PC-3 (cell line): Measurements from ENCODE around the gene SVOPL. TPM values are rescaled to one million over a fixed set of nuclear protein-coding genes. Genes with fewer than 3 reads are reported as not detected.
A peak's percentile ranks its signal among the peaks of the same experiment; 100 is the strongest.

Experiments used
- ATAC-seq: fragments of 200-7000 bp; cut with Tn5 transposase; 2 replicates; pipeline ENCODE4 v1.9.1; 2020; ENCODE audit warnings: mild to moderate bottlenecking, moderate library complexity
- BruUV-seq: library from RNA; stranded (reverse); fragments of 400-500 nt; replicated peaks from 2 replicates; lab custom pipeline; 2021; lab: Mats Ljungman, UMichigan
- CTCF ChIA-PET: fragments of 300-600 bp; sonication (Branson Sonifier 250); formaldehyde crosslinking; loops from one replicate; lab custom pipeline; 2022; ENCODE audit warnings: antibody characterized with exemption; lab: Charles Lee
- POLR2A ChIA-PET: fragments of 300-600 bp; sonication (Branson Sonifier 250); formaldehyde crosslinking; loops from one replicate; lab custom pipeline; 2022; ENCODE audit warnings: antibody characterized with exemption; ENCODE audit not compliant: unreplicated experiment; lab: Charles Lee
- DNase-seq: peaks from one replicate; pipeline ENCODE4 v3.0.0-alpha.2; 2015
- H2AFZ ChIP-seq: fragments of 300-600 bp; sonication (generic); 2 replicates; pipeline ENCODE4 v1.6.0; 2016; ENCODE audit warnings: antibody characterized with exemption, low read length
- H3F3A ChIP-seq: fragments of 300-600 bp; sonication (generic); one replicate; pipeline ENCODE4 v1.6.0; 2017; ENCODE audit warnings: antibody characterized with exemption, low read length, control low read depth, mild to moderate bottlenecking; ENCODE audit not compliant: unreplicated experiment
- H3K27ac ChIP-seq: fragments of 300-600 bp; sonication (generic); 2 replicates; pipeline ENCODE4 v1.5.1; 2016; ENCODE audit warnings: mild to moderate bottlenecking, low read length
- H3K27me3 ChIP-seq: fragments of 300-600 bp; sonication (generic); 2 replicates; pipeline ENCODE4 v1.6.1; 2016; ENCODE audit warnings: low read length, mixed read lengths
- H3K36me3 ChIP-seq: fragments of 300-600 bp; sonication (generic); 2 replicates; pipeline ENCODE4 v1.6.1; 2016; ENCODE audit warnings: low read depth, mixed run types, low read length, mixed read lengths
- H3K4me1 ChIP-seq: fragments of 300-600 bp; sonication (generic); 2 replicates; pipeline ENCODE4 v1.5.1; 2016; ENCODE audit warnings: low read length; ENCODE audit not compliant: insufficient read depth
- H3K4me2 ChIP-seq: fragments of 300-600 bp; sonication (generic); 2 replicates; pipeline ENCODE4 v1.6.0; 2016; ENCODE audit warnings: low read length
- H3K4me3 ChIP-seq: fragments of 300-600 bp; sonication (generic); 2 replicates; pipeline ENCODE4 v1.5.1; 2016; ENCODE audit warnings: mild to moderate bottlenecking, low read length, mixed read lengths
- H3K79me2 ChIP-seq: fragments of 300-600 bp; sonication (generic); 2 replicates; pipeline ENCODE4 v1.6.1; 2017; ENCODE audit warnings: low read length, mixed read lengths
- H3K9ac ChIP-seq: fragments of 300-600 bp; sonication (generic); 2 replicates; pipeline ENCODE4 v1.6.0; 2016; ENCODE audit warnings: mild to moderate bottlenecking, low read length
- H3K9me2 ChIP-seq: fragments of 300-600 bp; sonication (generic); replicated peaks from 2 replicates; pipeline ENCODE4 v1.6.1; 2016; ENCODE audit warnings: mixed run types, low read length, mixed read lengths
- H3K9me3 ChIP-seq: fragments of 300-600 bp; sonication (generic); 2 replicates; pipeline ENCODE4 v1.6.1; 2016; ENCODE audit warnings: low read length, mixed read lengths
- H4K20me1 ChIP-seq: fragments of 300-600 bp; sonication (generic); 2 replicates; pipeline ENCODE4 v1.6.1; 2016; ENCODE audit warnings: low read length, mixed read lengths
- CTCF ChIP-seq: fragments of 300-600 bp; sonication (generic); conservative IDR thresholded peaks from 2 replicates; pipeline ENCODE4 v1.5.1; 2017; ENCODE audit warnings: antibody characterized with exemption, low read depth, mild to moderate bottlenecking, low read length
- EZH2 ChIP-seq: fragments of 300-600 bp; sonication (generic); IDR thresholded peaks from one replicate; pipeline ENCODE4 v1.6.1; 2017; ENCODE audit warnings: antibody characterized with exemption, mild to moderate bottlenecking, low read length; ENCODE audit not compliant: unreplicated experiment
- EZH2phosphoT487 ChIP-seq: fragments of 300-600 bp; sonication (generic); IDR thresholded peaks from 2 replicates; pipeline ENCODE4 v1.6.1; 2018; ENCODE audit warnings: mild to moderate bottlenecking, antibody characterized with exemption, low read length, borderline replicate concordance
- intact Hi-C: fragments of 100-400 bp; cut with micrococcal nuclease; formaldehyde crosslinking; loops from 2 replicates; pipeline ENCODE4 v1.9.0; 2023
- total RNA-seq: library from RNA; depleted of rRNA; stranded (reverse); fragments of >200 nt; gene quantifications from 2 replicates; pipeline ENCODE4 v1.2.3, GENCODE V29; 2014

SVOPL gene
- total RNA-seq, 1 experiment from 2014 or later, result not detected

- ChIA-PET POLR2A (no interaction called here), CTCF (no interaction called here)
- TF ChIP-seq CTCF (no peak), EZH2 (no peak), EZH2phosphoT487 (no peak)
- no TSS peak for BruUV-seq
- Histone ChIP-seq H3K27ac (no peak overlapping the region), H3K36me3 (no peaks in the 10 kb centered on the region), H2AFZ (no peak overlapping the region), H3K9ac (no peak overlapping the region), H3K27me3 (no peaks in the 10 kb centered on the region), H3K79me2 (no peaks in the 10 kb centered on the region), H3K4me2 (no peak overlapping the region), H3F3A (no peaks in the 10 kb centered on the region), H3K4me1 (no peaks in the 10 kb centered on the region), H3K9me3 (no peaks in the 10 kb centered on the region), H4K20me1 (no peaks in the 10 kb centered on the region), H3K4me3 (no peak overlapping the region), H3K9me2 (no peaks in the 10 kb centered on the region)
- intact Hi-C loops, result no loop called here
- DNase-seq (no peak), ATAC-seq (no peak)
Observed at GRCh38 chr7:138658889-138659288, 42.3 kb downstream of the SVOPL start.

- no peaks in the 10 kb centered on the region for H4K20me1 ChIP-seq
- ATAC-seq, result no peak
- no peaks in the 10 kb centered on the region for H3K4me1 ChIP-seq
- no peak overlapping the region for H3K27ac ChIP-seq
- H2AFZ ChIP-seq, result peak overlapping the region; percentile 33
- BruUV-seq, result no TSS peak
- H3K79me2 ChIP-seq, result no peaks in the 10 kb centered on the region
- H3K4me2 ChIP-seq, result no peak overlapping the region
- H3K9me3 ChIP-seq, result no peaks in the 10 kb centered on the region
- no peaks in the 10 kb centered on the region for H3F3A ChIP-seq
- DNase-seq, result peak; percentile 44
- H3K9me2 ChIP-seq, result no peaks in the 10 kb centered on the region
- H3K9ac ChIP-seq, result no peak overlapping the region
- H3K27me3 ChIP-seq, result no peaks in the 10 kb centered on the region
- ChIA-PET CTCF (no interaction called here), POLR2A (no interaction called here)
- intact Hi-C loops, result no loop called here
- H3K4me3 ChIP-seq, result no peak overlapping the region
- H3K36me3 ChIP-seq, result no peaks in the 10 kb centered on the region
- TF ChIP-seq CTCF, result no peak
- TF ChIP-seq EZH2, result no peak
- no peak for TF ChIP-seq EZH2phosphoT487
Observed at GRCh38 chr7:138657854-138658386, 43.2 kb downstream of the SVOPL start.

- ChIA-PET CTCF (interaction anchor here (0.6 kb wide), 1 partner anchor 44 kb away, joined by 3 read pairs; no protein-coding TSS in a partner anchor), POLR2A (no interaction called here)
- Histone ChIP-seq H3F3A (no peaks in the 10 kb centered on the region), H3K9me2 (no peaks in the 10 kb centered on the region), H3K9me3 (no peaks in the 10 kb centered on the region), H3K4me2 (no peak overlapping the region), H3K36me3 (no peaks in the 10 kb centered on the region), H3K4me1 (no peaks in the 10 kb centered on the region), H3K27me3 (no peaks in the 10 kb centered on the region), H3K9ac (no peak overlapping the region), H3K4me3 (no peak overlapping the region), H3K27ac (no peak overlapping the region), H2AFZ (no peak overlapping the region), H4K20me1 (no peaks in the 10 kb centered on the region), H3K79me2 (no peaks in the 10 kb centered on the region)
- intact Hi-C loops, result no loop called here
- DNase-seq, result no peak
- TF ChIP-seq EZH2 (no peak), CTCF (no peak), EZH2phosphoT487 (no peak)
- ATAC-seq, result no peak
- BruUV-seq, result no TSS peak
Observed at GRCh38 chr7:138656952-138657351, 44.2 kb downstream of the SVOPL start.
